Effector memory CD4-positive, alpha-beta T cell (primary cell): ENCODE measurements around the gene BPNT1.
A peak's percentile ranks its signal among the peaks of the same experiment; 100 is the strongest.

Experiments
- DNase-seq, 3 donors: peaks; one replicate each; pipeline ENCODE4 v3.0.0-alpha.2; 2020
- H3K27ac ChIP-seq: 2 replicates; pipeline ENCODE4 v1.7.0; 2013; ENCODE audit warnings: mild to moderate bottlenecking, low read length, moderate library complexity; ENCODE audit not compliant: insufficient read depth, poor library complexity, severe bottlenecking
- H3K27me3 ChIP-seq: replicated peaks from 2 replicates; pipeline ENCODE4 v1.7.0; 2013; ENCODE audit warnings: mild to moderate bottlenecking, low read length; ENCODE audit not compliant: insufficient read depth, control insufficient read depth, poor library complexity, severe bottlenecking
- H3K36me3 ChIP-seq: 2 replicates; pipeline ENCODE4 v1.7.0; 2013; ENCODE audit warnings: mild to moderate bottlenecking, low read length, moderate library complexity; ENCODE audit not compliant: control insufficient read depth, insufficient read depth
- H3K4me1 ChIP-seq: 2 replicates; pipeline ENCODE4 v1.7.0; 2013; ENCODE audit warnings: low read length, mild to moderate bottlenecking; ENCODE audit not compliant: control insufficient read depth, insufficient read depth, poor library complexity, severe bottlenecking
- H3K4me3 ChIP-seq: 2 replicates; pipeline ENCODE4 v1.7.0; 2013; ENCODE audit warnings: low read length, low read depth, mild to moderate bottlenecking; ENCODE audit not compliant: insufficient read depth, poor library complexity, severe bottlenecking
- H3K9me3 ChIP-seq: 2 replicates; pipeline ENCODE4 v1.7.0; 2013; ENCODE audit warnings: mild to moderate bottlenecking, low read length, moderate library complexity; ENCODE audit not compliant: control insufficient read depth
- total RNA-seq, 3 donors: gene quantifications; one replicate each; lab custom pipeline; 2026; lab: John Stamatoyannopoulos, UW

BPNT1 gene, protein sequence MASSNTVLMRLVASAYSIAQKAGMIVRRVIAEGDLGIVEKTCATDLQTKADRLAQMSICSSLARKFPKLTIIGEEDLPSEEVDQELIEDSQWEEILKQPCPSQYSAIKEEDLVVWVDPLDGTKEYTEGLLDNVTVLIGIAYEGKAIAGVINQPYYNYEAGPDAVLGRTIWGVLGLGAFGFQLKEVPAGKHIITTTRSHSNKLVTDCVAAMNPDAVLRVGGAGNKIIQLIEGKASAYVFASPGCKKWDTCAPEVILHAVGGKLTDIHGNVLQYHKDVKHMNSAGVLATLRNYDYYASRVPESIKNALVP
- 8.3 to 9.1 (median 8.9) reads per million in 3 donors for total RNA-seq

DNA sequence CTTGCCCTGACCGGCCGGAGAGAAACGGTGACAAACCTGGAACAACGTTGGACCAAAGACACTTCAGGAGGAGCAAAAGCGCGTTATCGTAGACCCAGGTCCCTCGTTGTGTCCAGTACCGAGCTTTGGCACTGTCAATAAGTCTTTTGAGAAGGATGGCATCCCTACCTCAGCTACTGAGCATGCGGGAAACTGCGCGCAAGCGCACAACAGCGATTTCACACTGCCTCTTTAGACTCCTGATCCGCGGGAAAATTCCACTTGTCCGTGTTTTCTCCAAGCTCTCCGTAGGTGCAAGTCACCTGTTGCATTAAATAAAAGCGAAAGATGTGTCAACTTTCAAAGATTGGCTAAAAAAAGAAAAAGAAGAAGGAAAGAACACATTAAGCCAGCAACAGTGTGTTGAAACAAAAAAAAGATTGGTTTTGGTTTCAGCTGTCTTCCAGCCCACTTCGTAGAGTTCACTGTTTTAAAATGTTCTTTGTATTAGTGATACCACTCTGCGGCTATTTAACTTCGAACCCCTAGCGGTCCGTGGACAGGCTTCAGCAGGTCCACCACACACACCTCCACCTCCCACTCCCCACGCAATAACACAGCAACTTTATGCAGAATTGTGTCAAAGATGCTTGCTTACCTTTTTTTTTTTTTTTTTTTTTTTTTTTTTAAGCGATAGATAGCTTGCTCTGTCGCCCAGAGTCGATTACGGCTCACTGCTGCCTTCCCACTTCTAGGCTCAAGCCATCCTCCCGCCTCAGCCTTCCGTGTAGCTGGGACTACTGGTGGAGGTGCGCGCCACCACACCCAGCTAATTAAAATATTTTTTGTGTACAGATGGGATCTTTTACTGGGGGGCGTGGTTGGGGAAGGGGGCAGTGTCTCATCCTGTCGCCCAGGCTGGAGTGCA is at the start of gene BPNT1:
BPNT1 (minus strand) TSS at position 139 of the 907 bp plus-strand sequence. CDS start 9,942 bp downstream, outside the sequence.
- Histone ChIP-seq H3K27ac (peak within 1 kb of the TSS; percentile 72), H3K4me1 (no peaks in the 10 kb centered on the region), H3K4me3 (peak within 1 kb of the TSS; percentile 75), H3K27me3 (no peaks in the 10 kb centered on the region), H3K36me3 (no peaks in the 10 kb centered on the region), H3K9me3 (no peaks in the 10 kb centered on the region)
- DNase-seq: peak; percentile 91 to 97 (median 96)

DNA sequence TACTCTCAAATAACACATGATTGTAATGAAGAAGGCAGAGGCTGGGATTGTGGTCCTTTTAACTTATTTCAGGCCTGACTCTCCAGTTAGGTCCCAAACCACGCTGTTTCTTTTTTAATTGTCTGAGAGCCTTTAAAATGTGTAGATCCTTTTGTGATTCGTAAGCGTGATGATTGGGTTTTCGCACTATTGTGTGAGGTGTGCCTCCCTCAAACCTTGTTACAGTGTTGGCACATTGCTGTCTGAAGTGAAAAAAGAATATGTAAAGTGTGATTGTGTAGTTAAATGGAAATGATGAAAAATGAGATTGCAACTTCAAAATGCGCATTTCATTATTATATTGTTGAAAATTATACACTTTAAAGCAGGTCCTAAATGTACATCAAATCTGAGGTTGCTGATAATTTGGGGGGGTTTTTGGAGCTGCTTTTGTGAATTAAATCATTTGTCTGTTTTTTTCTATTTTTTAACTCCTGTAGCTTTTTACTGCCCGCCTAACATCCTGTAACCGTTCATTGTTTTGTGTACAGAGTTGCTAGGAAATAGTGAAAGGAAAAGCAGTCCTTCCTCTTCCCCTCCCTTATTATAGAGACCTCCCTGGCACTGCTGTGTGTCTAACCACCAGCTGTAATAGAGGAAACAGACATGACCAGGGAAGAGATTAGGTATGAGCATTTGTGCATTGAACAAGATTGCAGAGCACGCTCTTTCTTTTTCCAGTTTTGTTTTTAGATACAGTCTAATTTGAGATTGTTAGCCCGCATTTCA is 47.6 kb upstream of the BPNT1 start:
- Histone ChIP-seq H3K4me1 (no peaks in the 10 kb centered on the region), H3K4me3 (no peak overlapping the region), H3K27me3 (no peaks in the 10 kb centered on the region), H3K9me3 (no peaks in the 10 kb centered on the region), H3K27ac (peak overlapping the region; percentile 43), H3K36me3 (peaks cover 65% of the 10 kb centered on the region)
- no peak for DNase-seq

DNA sequence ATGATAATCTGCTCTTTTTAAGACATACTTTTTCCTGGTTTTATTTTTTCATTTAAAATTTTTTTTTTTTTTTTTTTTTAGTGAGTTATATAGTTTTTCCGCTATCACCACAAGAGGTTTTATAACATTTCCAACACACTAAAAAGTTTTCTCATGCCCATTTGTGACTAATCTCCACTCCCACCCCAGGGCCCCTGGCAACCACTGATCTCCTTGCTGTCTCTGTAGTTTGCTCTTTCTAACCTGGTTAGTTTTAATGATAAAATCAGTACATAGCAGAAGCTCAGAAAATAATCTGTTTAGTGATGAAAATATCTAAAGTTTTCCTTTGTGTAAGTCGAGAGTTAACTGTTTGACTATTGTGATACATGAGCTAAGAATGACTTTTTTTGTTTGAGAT is 46.2 kb upstream of the BPNT1 start:
- H3K27me3 ChIP-seq: no peaks in the 10 kb centered on the region
- DNase-seq: no peak
- no peaks in the 10 kb centered on the region for H3K4me1 ChIP-seq
- H3K36me3 ChIP-seq: peaks cover 51% of the 10 kb centered on the region
- H3K27ac ChIP-seq: no peak overlapping the region
- H3K4me3 ChIP-seq: no peak overlapping the region
- no peaks in the 10 kb centered on the region for H3K9me3 ChIP-seq

DNA sequence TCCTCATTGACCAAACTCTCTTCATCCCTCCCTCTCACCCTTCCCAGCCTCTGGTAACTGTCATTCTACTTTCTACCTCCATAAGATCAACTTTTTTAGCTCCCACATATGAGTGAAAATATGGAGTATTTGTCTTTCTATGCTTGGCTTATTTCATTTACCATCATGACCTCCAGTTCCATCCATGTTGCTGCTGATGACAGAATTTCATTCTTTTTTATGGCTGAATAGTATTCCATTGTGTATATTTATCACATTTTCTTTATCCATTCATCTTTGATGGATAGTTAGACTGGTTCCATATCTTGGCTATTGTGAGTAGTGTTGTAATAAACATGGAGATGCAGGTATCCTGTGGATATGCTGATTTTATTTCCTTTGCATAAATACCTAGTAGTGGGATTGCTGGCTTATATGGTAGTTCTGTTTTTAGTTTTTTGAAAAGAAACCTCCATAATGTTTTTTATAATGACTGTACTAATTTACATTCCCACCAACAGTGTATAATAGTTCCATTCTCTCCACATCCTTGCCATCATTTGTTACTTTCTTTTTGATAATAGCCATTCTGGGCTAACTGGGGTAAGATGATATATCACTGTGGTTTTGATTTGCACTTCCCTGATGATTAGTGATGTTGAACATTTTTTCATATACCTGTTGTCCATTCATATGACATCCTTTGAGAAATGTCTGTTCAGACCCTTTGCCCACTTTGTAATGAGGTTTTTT is 40.1 kb upstream of the BPNT1 start:
- Histone ChIP-seq H3K4me1 (no peaks in the 10 kb centered on the region), H3K9me3 (no peaks in the 10 kb centered on the region), H3K27me3 (no peaks in the 10 kb centered on the region), H3K27ac (no peak overlapping the region), H3K36me3 (peaks cover 50% of the 10 kb centered on the region), H3K4me3 (no peak overlapping the region)
- no peak for DNase-seq

GRCh38 chr1:220127076-220127475 is 37.5 kb upstream of the BPNT1 start:
- Histone ChIP-seq H3K36me3 (peaks cover 28% of the 10 kb centered on the region), H3K27ac (no peak overlapping the region), H3K27me3 (no peaks in the 10 kb centered on the region), H3K4me1 (peaks cover 2% of the 10 kb centered on the region), H3K4me3 (no peak overlapping the region), H3K9me3 (no peaks in the 10 kb centered on the region)
- no peak for DNase-seq

- Histone ChIP-seq H3K27ac (no peak overlapping the region), H3K4me3 (no peak overlapping the region), H3K36me3 (peaks cover 17% of the 10 kb centered on the region), H3K4me1 (peaks cover 4% of the 10 kb centered on the region), H3K9me3 (no peaks in the 10 kb centered on the region), H3K27me3 (no peaks in the 10 kb centered on the region)
- no peak for DNase-seq
Measured at GRCh38 chr1:220124542-220124941, 35.0 kb upstream of the BPNT1 start.

DNA sequence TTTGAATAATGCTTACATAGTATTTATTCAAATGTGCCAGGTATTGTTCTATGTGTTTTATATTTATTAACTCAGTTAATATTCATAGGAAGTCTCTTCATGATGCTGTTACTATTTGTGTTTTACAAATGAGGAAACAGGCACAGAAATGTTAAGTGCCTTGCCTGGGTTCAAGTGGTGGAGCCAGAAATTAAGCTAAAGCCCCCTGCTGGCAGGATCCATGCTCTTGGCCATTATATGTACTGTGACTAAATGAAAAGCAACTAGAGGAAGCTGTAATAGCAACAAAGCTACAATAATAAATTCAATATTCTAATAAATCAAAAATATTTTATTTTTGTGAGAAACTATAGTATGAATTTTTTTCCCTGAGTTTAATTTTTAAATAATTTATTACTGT is 34.3 kb upstream of the BPNT1 start:
- Histone ChIP-seq H3K27ac (no peak overlapping the region), H3K4me1 (peaks cover 4% of the 10 kb centered on the region), H3K27me3 (no peaks in the 10 kb centered on the region), H3K9me3 (no peaks in the 10 kb centered on the region), H3K4me3 (no peak overlapping the region), H3K36me3 (peaks cover 11% of the 10 kb centered on the region)
- DNase-seq: no peak

DNA sequence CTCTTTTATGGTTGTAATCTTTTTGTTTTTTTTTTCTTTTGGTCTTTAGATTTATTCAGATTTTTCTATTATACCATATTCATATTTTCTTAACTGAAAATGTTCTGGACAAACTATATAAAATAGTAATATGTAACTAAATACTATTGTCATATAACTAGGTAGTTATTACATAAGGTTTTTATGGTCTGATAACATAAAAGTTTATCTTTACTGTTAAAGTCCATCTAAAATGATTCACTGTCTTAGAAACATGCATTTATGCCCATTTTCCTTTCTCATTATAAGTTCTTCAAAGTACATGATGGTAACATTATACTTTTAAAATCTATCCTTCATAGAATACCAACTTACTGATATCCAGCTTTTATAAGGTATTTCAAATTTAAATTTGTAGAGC is 33.5 kb upstream of the BPNT1 start:
- no peak overlapping the region for H3K4me3 ChIP-seq
- DNase-seq: no peak
- no peaks in the 10 kb centered on the region for H3K27me3 ChIP-seq
- no peaks in the 10 kb centered on the region for H3K9me3 ChIP-seq
- peaks cover 12% of the 10 kb centered on the region for H3K36me3 ChIP-seq
- H3K4me1 ChIP-seq: peaks cover 4% of the 10 kb centered on the region
- no peak overlapping the region for H3K27ac ChIP-seq

DNA sequence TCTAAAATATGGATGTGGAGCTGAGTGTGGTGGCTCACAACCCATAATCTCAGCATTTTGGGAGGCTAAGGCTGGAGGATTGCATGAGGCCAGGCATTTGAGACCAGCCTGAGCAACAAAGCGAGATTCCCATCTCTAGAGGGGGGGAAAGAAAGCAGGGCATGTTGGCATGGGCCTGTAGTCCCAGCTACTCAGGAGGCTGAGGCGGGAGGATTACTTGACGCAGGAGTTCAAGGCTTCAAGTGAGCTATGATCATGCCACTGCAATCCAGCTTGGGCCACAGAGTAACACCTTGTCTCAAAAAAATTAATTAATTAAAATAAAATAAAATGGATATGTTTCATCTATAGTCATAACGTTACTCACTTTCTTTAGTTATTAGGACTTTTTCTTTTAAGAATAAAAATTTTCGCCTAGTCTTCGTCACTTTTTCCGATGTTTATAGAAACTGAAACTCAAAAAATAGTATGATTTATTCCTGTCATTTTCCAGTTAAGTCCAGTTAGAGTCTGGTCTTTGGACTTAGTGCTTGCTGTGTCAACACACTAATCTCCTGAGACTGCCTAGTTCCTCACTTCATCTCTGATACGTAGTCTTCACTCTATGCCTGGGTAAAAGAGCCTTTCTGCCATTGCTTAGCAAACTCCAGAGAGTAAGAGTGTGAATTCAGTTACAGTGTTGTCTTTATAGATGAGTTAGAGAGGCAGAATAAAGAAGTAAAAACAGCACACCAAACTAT is 32.4 kb upstream of the BPNT1 start:
- Histone ChIP-seq H3K4me1 (peaks cover 4% of the 10 kb centered on the region), H3K27ac (no peak overlapping the region), H3K9me3 (no peaks in the 10 kb centered on the region), H3K4me3 (no peak overlapping the region), H3K27me3 (no peaks in the 10 kb centered on the region), H3K36me3 (peaks cover 14% of the 10 kb centered on the region)
- no peak for DNase-seq
